Measurements from ENCODE around the gene PTGR3.

The PTGR3 gene

DNA sequence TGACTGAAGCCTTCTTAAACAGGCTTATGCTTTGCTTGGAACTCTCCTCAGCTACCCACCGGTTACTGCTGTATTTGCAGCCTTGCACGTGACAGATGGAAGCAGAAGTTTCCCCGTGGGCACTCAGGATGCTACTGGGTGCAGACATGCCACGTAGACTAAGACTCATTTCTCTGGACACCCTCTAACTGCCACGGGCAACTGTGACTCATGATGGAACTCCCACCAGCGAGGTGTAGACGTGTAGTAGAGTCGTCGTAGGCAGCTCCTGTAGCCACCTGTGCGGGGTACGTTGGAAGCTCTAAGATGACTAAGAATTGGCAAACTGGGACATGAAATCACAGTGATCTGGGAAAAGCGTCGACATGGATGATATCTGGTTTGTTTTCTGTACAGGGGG is 29.2 kb upstream of the PTGR3 start:
- DNase-seq (ENCODE audit: low read depth in 2 of 3, low spot score in 1 of 3), result no peak

GRCh38 chr18:75235896-75236295 is 27.0 kb upstream of the PTGR3 start:
- no peak for DNase-seq (ENCODE audit: low read depth in 2 of 3, low spot score in 1 of 3)

DNA sequence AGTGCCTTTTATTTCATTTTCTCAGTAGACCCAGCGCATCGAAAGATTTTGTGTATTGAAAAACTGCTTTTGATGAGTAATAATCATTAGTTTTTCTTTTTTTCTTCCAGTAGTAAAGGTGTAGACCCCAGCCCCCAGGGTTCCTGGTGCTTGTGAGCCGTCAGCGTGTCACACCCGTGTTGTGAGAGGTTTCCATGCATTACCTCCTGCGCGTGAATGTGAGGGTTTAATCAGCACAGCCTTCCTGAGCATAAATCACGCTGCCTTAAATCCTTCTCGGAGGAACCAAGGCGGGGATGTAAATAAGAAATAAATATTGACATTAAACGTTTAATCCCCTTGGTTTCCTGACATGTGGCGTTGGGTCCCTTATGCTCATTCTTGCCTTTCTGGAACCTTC is 26.0 kb upstream of the PTGR3 start:
- no peak for DNase-seq (ENCODE audit: low read depth in 2 of 3, low spot score in 1 of 3)

DNA sequence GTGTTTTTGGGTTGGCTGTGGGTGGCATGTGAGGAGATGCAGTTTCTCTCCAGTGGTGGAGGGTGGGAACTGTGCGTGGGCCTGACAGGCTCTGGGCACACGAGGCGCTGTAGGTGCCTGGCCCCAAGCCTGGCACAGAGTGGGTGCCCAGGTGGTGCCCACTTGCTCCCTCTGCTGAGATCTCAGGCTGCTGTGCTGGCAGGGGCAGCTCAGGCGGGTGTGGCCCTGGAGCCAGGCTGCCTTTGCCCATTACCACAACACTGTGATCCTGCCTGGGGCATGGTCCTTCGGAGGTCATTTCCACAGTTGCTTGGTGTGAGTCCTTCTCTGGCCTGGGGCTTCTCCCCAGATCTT is 22.1 kb upstream of the PTGR3 start:
- no peak for DNase-seq (ENCODE audit: low read depth in 2 of 3, low spot score in 1 of 3)

DNA sequence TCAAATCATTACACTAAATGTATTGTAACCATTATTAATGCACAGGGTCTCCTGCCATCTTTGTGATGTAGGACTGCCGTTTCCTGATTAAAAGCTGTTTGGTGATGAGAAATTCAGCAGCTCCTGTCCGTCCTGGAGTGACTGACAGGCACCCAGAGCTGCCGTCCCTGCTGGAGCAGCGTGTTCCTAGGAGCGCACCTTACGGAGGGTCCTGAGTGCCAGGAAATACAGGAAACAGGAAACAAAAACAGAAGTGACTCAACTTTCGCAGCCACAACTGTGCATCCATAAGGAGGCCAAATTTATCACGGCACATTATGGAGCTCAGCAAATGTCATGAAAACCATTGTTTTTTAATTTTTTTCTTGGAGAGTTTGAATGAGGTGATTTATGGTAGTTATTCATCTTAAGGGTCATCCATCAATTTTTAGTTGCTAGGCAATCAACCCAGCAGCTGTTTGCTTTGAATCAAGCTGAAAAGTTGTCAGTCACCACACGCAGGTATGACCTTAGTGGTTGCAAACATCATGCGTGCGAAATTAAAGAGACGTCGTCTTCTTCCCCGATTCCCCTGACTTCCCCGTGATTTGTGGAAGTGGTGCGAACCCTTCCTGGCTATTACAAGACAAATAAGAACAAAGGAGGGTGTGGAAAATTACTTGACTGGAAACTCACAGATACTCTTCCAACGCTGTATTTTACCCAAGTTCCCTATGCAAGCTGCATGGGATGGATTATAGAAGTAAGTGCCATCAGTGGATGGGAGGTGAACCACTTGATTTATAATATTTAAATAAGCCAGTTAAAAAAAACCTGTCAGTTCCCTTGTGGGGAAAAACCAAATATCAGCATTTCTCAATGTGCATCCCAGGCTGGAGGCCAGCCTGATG is 21.5 kb upstream of the PTGR3 start:
- no peak for DNase-seq (ENCODE audit: low read depth in 2 of 3, low spot score in 1 of 3)

DNA sequence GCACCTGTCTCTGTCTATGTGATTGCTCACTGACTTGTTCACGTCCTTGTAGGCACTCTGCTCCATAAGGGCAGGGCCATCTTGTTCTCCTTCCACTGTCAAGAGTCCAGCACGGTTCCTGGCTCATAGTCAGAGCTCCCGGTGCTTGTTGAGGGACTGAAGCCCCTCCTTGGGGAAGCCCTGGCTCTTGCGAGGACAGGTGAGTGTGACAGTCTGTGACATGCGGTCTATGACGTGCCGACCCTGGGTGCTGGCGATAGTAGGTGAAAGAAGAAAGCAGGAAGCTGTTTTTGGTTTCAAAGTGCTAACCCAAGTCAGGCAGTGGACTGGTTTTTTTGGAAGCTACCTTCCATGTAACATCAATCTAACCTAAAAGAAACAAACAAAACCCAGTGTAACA is 20.5 kb upstream of the PTGR3 start:
- DNase-seq (ENCODE audit: low read depth in 2 of 3, low spot score in 1 of 3), result no peak

DNA sequence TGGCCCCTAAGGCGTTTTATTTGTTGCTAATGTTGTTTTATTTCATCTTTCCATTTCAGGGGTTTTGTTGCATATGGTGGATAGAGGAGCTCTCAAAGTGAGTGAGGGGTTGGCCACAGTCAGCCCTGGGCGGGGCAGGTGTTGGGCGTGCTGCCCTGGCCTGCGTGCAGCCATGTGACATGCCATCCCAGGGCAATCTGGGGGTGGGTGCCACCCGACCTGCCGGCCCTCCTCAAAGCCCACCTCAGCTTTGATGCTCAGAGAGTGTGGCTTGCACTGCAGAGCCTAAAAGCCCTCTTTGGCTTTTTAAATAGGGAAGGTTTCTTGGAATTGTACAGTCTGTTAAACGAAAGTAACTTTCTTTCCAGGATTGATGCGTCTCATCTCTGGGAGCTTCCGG is 20.0 kb upstream of the PTGR3 start:
- no peak for DNase-seq (ENCODE audit: low read depth in 2 of 3, low spot score in 1 of 3)

DNA sequence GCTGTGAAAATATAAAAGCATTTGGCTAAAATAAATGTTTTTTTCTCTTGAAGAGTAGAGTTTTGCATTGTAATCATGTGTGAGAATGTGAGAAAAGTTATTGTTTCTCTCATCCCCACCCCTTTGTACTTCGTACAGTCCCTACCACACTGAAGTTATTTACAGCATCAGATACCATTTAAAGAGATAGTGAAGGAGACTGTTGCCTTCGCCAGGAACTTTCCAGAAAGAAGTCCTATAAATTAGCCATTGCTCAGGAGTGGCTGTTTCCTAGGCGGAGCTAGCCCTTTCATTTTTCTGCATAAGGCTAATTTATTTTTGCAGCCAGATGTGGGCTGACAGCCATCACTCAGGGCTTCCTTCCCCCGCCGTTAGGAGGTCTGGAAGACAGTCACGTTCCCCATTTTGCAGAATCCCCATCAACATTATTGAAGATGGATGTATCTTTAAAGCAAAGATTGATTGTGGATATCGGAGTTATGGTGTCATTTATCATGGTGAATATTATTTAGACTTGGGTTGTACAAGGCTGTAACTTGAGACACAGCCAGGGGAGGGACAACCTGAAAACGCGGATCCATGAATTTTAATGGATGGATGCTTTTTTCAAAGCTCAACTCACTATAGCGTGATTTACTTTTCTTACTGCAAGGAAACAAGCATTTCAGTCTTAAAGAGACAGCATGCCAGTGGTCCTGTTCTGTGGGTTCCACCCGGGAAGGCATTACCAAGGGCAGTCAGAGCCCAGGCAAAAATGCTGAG is 18.8 kb upstream of the PTGR3 start:
- no peak for DNase-seq (ENCODE audit: low read depth in 2 of 3, low spot score in 1 of 3)

DNA sequence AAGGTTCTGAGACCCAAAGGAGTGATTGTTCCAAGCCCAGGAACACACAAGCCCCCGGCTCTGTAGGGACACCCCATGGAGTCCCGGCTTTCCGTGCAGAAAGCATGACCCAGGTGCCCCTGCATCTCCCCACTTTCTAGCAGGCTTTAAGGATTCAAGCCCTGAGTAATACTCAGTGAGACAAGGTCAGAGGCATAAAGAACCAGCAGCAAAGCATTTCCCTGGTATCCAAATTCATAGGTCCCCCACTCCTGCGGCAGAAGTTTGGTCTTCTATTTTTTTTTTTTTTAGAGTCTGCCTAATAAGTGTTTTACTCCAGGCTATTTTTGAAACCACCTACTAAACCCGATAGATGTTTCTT is 18.0 kb upstream of the PTGR3 start:
- DNase-seq (ENCODE audit: low read depth in 2 of 3, low spot score in 1 of 3), result no peak

- no peak for DNase-seq (ENCODE audit: low read depth in 2 of 3, low spot score in 1 of 3)
These were observed 17.5 kb upstream of the PTGR3 start for GRCh38 chr18:75226286-75226955.

GRCh38 chr18:75223687-75224347 is 14.9 kb upstream of the PTGR3 start:
- no peak for DNase-seq (ENCODE audit: low read depth in 2 of 3, low spot score in 1 of 3)

GRCh38 chr18:75222407-75222806 is 13.5 kb upstream of the PTGR3 start:
- no peak for DNase-seq (ENCODE audit: low read depth in 2 of 3, low spot score in 1 of 3)

DNA sequence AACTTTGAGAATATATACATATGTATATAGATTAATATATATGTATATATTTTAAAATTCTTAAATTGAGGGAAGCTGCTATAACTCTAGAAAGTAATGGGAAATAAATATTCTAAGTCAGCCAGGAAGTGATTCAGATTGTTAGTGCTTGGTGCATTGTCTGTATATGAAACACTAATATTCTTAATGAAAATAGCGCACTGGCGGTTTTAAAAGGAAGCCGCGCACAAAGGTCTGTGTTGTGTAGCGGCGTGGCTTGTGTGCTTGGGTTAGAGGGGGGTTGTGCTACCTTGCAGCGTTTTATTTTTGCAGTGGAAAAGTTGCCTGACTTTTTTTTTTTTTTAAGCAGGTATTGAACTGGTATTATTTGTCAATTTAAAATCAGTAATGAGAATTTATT is 13.0 kb upstream of the PTGR3 start:
- no peak for DNase-seq (ENCODE audit: low read depth in 2 of 3, low spot score in 1 of 3)

- DNase-seq (ENCODE audit: low read depth in 2 of 3, low spot score in 1 of 3), result no peak
These were observed 12.5 kb upstream of the PTGR3 start for GRCh38 chr18:75221397-75221796.

DNA sequence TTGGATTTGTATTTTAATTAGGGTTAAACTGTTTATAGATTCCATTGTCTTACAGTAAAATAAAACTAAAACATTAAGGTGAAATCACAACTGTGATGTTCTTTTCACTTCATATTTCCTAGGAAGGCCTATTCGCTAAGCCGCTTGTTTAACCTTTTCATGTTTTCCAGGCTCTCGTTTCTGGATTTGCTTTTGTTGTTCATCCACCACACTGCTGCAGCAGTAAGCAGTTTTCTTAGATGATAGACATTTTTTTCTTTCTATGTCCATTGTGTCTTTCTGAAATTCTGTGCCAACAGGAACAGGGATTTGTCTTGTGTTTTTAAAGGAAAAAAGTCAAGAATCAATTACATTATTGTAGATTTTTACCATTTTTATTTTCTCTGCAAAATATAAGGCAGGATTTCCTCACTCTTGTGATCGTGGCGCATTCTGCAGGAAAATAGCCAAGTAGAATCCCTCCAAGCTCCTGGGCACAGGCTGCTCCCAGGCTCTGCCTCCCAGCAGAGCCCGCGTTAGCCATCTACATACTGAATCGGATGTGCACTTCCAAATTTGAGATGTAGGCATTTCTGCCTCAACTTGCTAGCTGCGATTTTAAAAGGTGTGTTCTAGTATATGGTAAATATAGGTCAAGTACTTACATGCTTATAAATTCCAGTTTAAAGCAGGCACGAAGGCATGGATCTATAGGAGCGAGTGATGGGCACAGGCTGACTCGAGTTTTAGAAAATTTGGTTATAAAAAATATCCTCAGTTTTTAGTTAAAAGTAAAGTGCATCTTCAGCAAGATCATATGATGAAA is 11.8 kb upstream of the PTGR3 start:
- no peak for DNase-seq (ENCODE audit: low read depth in 2 of 3, low spot score in 1 of 3)

DNA sequence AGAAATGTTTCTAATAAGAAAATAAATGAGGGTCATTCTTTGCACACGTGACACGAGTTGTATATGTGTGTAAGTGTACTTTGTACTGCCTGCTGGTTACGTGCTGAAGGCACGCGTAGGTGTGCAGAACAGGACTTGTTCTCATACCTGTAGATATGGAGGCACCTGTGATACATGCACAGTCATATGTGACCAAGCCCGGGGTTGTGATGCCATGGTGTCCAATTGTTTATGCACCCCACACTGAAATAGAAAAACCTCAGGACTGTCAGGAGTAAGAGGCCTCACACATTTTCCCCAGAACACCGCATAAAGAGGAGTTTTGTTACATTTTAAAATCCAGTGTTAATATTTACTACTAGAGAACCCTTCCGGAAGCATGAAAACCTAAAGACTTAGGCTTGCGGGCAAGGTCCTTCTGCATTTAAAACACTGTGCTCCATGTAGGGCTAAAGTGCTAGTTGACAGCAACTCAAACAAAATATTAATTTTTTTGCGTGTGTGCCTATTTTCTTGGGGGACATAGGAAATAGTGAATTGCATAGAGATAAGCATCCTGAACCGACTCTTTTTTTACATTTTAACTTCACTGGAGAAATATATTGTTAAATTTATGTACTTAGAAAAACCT is 10.9 kb upstream of the PTGR3 start:
- DNase-seq (ENCODE audit: low read depth in 2 of 3, low spot score in 1 of 3), result no peak

DNA sequence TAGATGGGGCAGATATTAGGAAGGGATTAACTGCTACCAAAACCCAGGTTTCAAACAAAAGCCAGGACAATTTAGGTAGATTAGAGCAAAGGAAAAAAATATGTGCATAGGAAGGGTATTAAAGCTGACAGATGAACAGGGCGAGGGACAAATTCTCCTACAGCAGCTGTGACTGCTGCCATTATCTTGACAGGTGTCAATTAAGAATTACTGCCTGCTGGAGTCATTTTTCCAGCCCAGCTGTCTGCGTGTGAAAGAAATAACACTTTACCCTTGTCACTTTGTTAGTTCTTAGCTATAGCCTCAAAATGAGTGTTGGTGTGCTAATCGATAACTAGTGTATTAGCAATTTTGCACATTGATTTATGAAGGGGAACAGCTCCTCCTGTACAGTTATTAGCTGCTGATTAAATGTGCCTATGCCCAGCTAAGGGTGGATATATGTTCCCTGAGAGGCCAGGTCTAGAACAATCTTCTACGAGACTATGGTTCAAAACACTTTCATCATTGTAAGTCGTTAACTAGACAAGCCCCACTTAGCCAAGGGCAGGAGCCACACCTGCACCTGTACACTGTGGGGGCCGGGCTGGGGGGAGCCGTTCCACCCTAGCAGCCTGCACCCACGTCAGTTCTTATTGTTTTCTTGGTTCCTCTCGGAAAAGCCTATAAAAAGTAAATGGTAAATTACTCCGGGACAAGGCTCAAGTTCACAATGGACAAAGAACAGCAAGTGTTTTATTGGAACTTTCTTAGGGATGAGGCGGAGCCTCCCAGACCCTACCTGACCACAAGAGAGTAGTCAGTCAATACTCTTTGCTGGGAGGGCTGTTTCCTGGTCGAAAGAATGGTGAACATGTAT is 9.4 kb upstream of the PTGR3 start:
- DNase-seq (ENCODE audit: low read depth in 2 of 3, low spot score in 1 of 3), result no peak

- no peak for DNase-seq (ENCODE audit: low read depth in 2 of 3, low spot score in 1 of 3)
These were observed 8.2 kb upstream of the PTGR3 start for GRCh38 chr18:75216911-75217689.

Measured in stimulated activated CD4-positive, alpha-beta T cell treated with anti-CD3 and anti-CD28 coated beads, Interleukin-12 subunit alpha, Interleukin-12 subunit beta, amount 100 ng/mL, for 48 hours (primary cell).